HUES64 (cell line): Measurements from ENCODE around the gene PNPLA6.

Experiments
- H3K27ac ChIP-seq: 2 replicates; pipeline ENCODE4 v1.7.0; 2013; ENCODE audit warnings: low read depth, low read length, inconsistent platforms
- H3K27me3 ChIP-seq: 2 replicates; pipeline ENCODE4 v1.6.1; 2013; ENCODE audit warnings: mild to moderate bottlenecking, low read length; ENCODE audit not compliant: insufficient read depth
- H3K36me3 ChIP-seq: 2 replicates; pipeline ENCODE4 v1.6.1; 2013; ENCODE audit warnings: mild to moderate bottlenecking, low read length; ENCODE audit not compliant: insufficient read depth
- H3K4me1 ChIP-seq: 2 replicates; pipeline ENCODE4 v1.6.1; 2013; ENCODE audit warnings: mild to moderate bottlenecking, low read length, moderate library complexity; ENCODE audit not compliant: insufficient read depth
- H3K4me3 ChIP-seq: 2 replicates; pipeline ENCODE4 v1.5.1; 2013; ENCODE audit warnings: mild to moderate bottlenecking, low read length, moderate library complexity
- H3K9ac ChIP-seq: 2 replicates; pipeline ENCODE4 v1.6.1; 2013; ENCODE audit warnings: mild to moderate bottlenecking, low read depth, low read length
- H3K9me3 ChIP-seq: 2 replicates; pipeline ENCODE4 v1.6.1; 2013; ENCODE audit warnings: low read depth, low read length; ENCODE audit not compliant: insufficient read depth
- WGBS: fragments of 150-250, 120-280 bp; methylation state at CpG from one replicate; pipeline ENCODE4 v1.1.7; 2013; ENCODE audit warnings: missing lambda C conversion rate; 5-methylcytosine and 5-hydroxymethylcytosine counted together

PNPLA6 gene

GRCh38 chr19:7526059-7526929 is 9.2 kb upstream of the PNPLA6 start:
- Histone ChIP-seq H3K27me3 (no peaks in the 10 kb centered on the region), H3K4me1 (0 out of 2 replicates have a peak, but pooled peaks cover 4% of the 10 kb centered on the region), H3K4me3 (no peak overlapping the region), H3K27ac (no peak overlapping the region), H3K9me3 (no peaks in the 10 kb centered on the region), H3K9ac (no peak overlapping the region), H3K36me3 (peaks cover 12% of the 10 kb centered on the region; the same call in 1 of the 2 replicates)
- 95% methylated on average over 31 of the region's 31 CpGs for WGBS

- Histone ChIP-seq H3K4me3 (no peak overlapping the region), H3K27ac (no peak overlapping the region), H3K36me3 (peaks cover 15% of the 10 kb centered on the region; the same call in 1 of the 2 replicates), H3K9ac (no peak overlapping the region), H3K9me3 (no peaks in the 10 kb centered on the region), H3K4me1 (0 out of 2 replicates have a peak, but pooled peaks cover 4% of the 10 kb centered on the region), H3K27me3 (no peaks in the 10 kb centered on the region)
- WGBS: 93% methylated on average over 25 of the region's 25 CpGs
Measured at GRCh38 chr19:7527516-7528191, 7.9 kb upstream of the PNPLA6 start.

- Histone ChIP-seq H3K4me3 (no peak overlapping the region), H3K36me3 (peaks cover 15% of the 10 kb centered on the region; the same call in 1 of the 2 replicates), H3K9me3 (no peaks in the 10 kb centered on the region), H3K4me1 (0 out of 2 replicates have a peak, but pooled peaks cover 2% of the 10 kb centered on the region), H3K27me3 (no peaks in the 10 kb centered on the region), H3K9ac (no peak overlapping the region), H3K27ac (no peak overlapping the region)
- 95% methylated on average over 7 of the region's 7 CpGs for WGBS
Measured at GRCh38 chr19:7528192-7528519, 7.4 kb upstream of the PNPLA6 start.

- no peaks in the 10 kb centered on the region for H3K27me3 ChIP-seq
- no peak overlapping the region for H3K27ac ChIP-seq
- peaks cover 15% of the 10 kb centered on the region; the same call in 1 of the 2 replicates for H3K36me3 ChIP-seq
- no peak overlapping the region for H3K4me3 ChIP-seq
- H3K9ac ChIP-seq: no peak overlapping the region
- H3K4me1 ChIP-seq: no peaks in the 10 kb centered on the region
- H3K9me3 ChIP-seq: no peaks in the 10 kb centered on the region
- 94% methylated on average over 32 of the region's 32 CpGs for WGBS
Measured at GRCh38 chr19:7528522-7529245, 6.8 kb upstream of the PNPLA6 start.

- 91% methylated on average over 15 of the region's 15 CpGs for WGBS
- no peak overlapping the region for H3K4me3 ChIP-seq
- no peaks in the 10 kb centered on the region for H3K9me3 ChIP-seq
- H3K4me1 ChIP-seq: no peaks in the 10 kb centered on the region
- no peak overlapping the region for H3K9ac ChIP-seq
- H3K27me3 ChIP-seq: no peaks in the 10 kb centered on the region
- H3K36me3 ChIP-seq: peaks cover 15% of the 10 kb centered on the region; the same call in 1 of the 2 replicates
- no peak overlapping the region for H3K27ac ChIP-seq
Measured at GRCh38 chr19:7529246-7529600, 6.3 kb upstream of the PNPLA6 start.

GRCh38 chr19:7529610-7530490 is 5.7 kb upstream of the PNPLA6 start:
- Histone ChIP-seq H3K4me1 (no peaks in the 10 kb centered on the region), H3K9me3 (no peaks in the 10 kb centered on the region)

GRCh38 chr19:7533281-7533885 is 2.1 kb upstream of the PNPLA6 start:
- WGBS: 56% methylated on average over 28 of the region's 30 CpGs
- Histone ChIP-seq H3K36me3 (peaks cover 18% of the 10 kb centered on the region), H3K4me3 (peak overlapping the region; percentile 72), H3K27me3 (no peaks in the 10 kb centered on the region), H3K9me3 (no peaks in the 10 kb centered on the region), H3K27ac (peak overlapping the region; percentile 61), H3K4me1 (no peaks in the 10 kb centered on the region), H3K9ac (peak overlapping the region; percentile 73)

More at GRCh38 chr19:7529610-7530490, 5.7 kb upstream of the PNPLA6 start:
- H3K27me3 ChIP-seq: no peaks in the 10 kb centered on the region
- no peak overlapping the region for H3K9ac ChIP-seq
- H3K27ac ChIP-seq: no peak overlapping the region
- peaks cover 13% of the 10 kb centered on the region; the same call in 1 of the 2 replicates for H3K36me3 ChIP-seq
- no peak overlapping the region for H3K4me3 ChIP-seq
- 94% methylated on average over 33 of the region's 33 CpGs for WGBS

- peak overlapping the region; percentile 74 for H3K9ac ChIP-seq
- H3K9me3 ChIP-seq: no peaks in the 10 kb centered on the region
- under 1% methylated on average over 41 of the region's 41 CpGs for WGBS
- peak overlapping the region; percentile 72 for H3K27ac ChIP-seq
- H3K36me3 ChIP-seq: peaks cover 21% of the 10 kb centered on the region
- H3K27me3 ChIP-seq: no peaks in the 10 kb centered on the region
- H3K4me3 ChIP-seq: peak overlapping the region; percentile 72
- no peaks in the 10 kb centered on the region for H3K4me1 ChIP-seq
Measured at GRCh38 chr19:7533925-7534480, 1.5 kb upstream of the PNPLA6 start.

- peak overlapping the region; percentile 78 for H3K27ac ChIP-seq
- H3K27me3 ChIP-seq: no peaks in the 10 kb centered on the region
- no peaks in the 10 kb centered on the region for H3K9me3 ChIP-seq
- peak overlapping the region; percentile 72 for H3K4me3 ChIP-seq
- no peaks in the 10 kb centered on the region for H3K4me1 ChIP-seq
- H3K36me3 ChIP-seq: peaks cover 20% of the 10 kb centered on the region
- peak overlapping the region; percentile 74 for H3K9ac ChIP-seq
- under 1% methylated on average over 27 of the region's 27 CpGs for WGBS
Measured at GRCh38 chr19:7534531-7535046, 928 bp upstream of the PNPLA6 start.
